BE2C (cell line): ENCODE data around the gene SSUH2.

Experiments used
- DNase-seq: peaks from one replicate; pipeline ENCODE4 v3.0.0-alpha.2; 2020
- H3K27me3 ChIP-seq: fragments of 250-450 bp; sonication (Bioruptor Pico); 2 replicates; pipeline ENCODE4 v1.5.1; 2020; ENCODE audit warnings: mild to moderate bottlenecking
- H3K36me3 ChIP-seq: fragments of 250-450 bp; sonication (Bioruptor Pico); 2 replicates; pipeline ENCODE4 v1.5.1; 2020; ENCODE audit warnings: mild to moderate bottlenecking
- H3K4me1 ChIP-seq: fragments of 250-450 bp; sonication (Bioruptor Pico); 2 replicates; pipeline ENCODE4 v1.5.1; 2020
- H3K4me3 ChIP-seq: 2 replicates; pipeline ENCODE4 v1.5.1; 2011; ENCODE audit warnings: low read depth, low read length
- H3K9me3 ChIP-seq: fragments of 250-450 bp; sonication (Bioruptor Pico); 2 replicates; pipeline ENCODE4 v1.5.1; 2020
- TF ChIP-seq, protein P1 (sequence below): IDR thresholded peaks from 2 replicates; pipeline ENCODE4 v1.5.1; 2012; ENCODE audit warnings: mild to moderate bottlenecking, low read depth, low read length

The SSUH2 gene

GRCh38 chr3:8579096-8579495, 65.5 kb downstream of the SSUH2 start:
- Histone ChIP-seq H3K36me3 (no peaks in the 10 kb centered on the region), H3K4me3 (no peak overlapping the region), H3K27me3 (no peaks in the 10 kb centered on the region), H3K9me3 (no peaks in the 10 kb centered on the region), H3K4me1 (no peaks in the 10 kb centered on the region)
- TF ChIP-seq, protein P1, sequence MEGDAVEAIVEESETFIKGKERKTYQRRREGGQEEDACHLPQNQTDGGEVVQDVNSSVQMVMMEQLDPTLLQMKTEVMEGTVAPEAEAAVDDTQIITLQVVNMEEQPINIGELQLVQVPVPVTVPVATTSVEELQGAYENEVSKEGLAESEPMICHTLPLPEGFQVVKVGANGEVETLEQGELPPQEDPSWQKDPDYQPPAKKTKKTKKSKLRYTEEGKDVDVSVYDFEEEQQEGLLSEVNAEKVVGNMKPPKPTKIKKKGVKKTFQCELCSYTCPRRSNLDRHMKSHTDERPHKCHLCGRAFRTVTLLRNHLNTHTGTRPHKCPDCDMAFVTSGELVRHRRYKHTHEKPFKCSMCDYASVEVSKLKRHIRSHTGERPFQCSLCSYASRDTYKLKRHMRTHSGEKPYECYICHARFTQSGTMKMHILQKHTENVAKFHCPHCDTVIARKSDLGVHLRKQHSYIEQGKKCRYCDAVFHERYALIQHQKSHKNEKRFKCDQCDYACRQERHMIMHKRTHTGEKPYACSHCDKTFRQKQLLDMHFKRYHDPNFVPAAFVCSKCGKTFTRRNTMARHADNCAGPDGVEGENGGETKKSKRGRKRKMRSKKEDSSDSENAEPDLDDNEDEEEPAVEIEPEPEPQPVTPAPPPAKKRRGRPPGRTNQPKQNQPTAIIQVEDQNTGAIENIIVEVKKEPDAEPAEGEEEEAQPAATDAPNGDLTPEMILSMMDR, result no peak
- DNase-seq, result no peak

- H3K36me3 ChIP-seq, result no peaks in the 10 kb centered on the region
- H3K4me3 ChIP-seq, result no peak overlapping the region
- H3K4me1 ChIP-seq, result no peaks in the 10 kb centered on the region
- no peaks in the 10 kb centered on the region for H3K9me3 ChIP-seq
- TF ChIP-seq, protein P1, result no peak
- DNase-seq, result no peak
- no peaks in the 10 kb centered on the region for H3K27me3 ChIP-seq
Measured at GRCh38 chr3:8578282-8578681, 66.3 kb downstream of the SSUH2 start.

- Histone ChIP-seq H3K4me1 (no peaks in the 10 kb centered on the region), H3K4me3 (no peak overlapping the region), H3K9me3 (no peaks in the 10 kb centered on the region), H3K36me3 (no peaks in the 10 kb centered on the region), H3K27me3 (no peaks in the 10 kb centered on the region)
- TF ChIP-seq, protein P1, result no peak
- DNase-seq, result no peak
Measured at GRCh38 chr3:8576841-8577571, 67.6 kb downstream of the SSUH2 start.

DNA sequence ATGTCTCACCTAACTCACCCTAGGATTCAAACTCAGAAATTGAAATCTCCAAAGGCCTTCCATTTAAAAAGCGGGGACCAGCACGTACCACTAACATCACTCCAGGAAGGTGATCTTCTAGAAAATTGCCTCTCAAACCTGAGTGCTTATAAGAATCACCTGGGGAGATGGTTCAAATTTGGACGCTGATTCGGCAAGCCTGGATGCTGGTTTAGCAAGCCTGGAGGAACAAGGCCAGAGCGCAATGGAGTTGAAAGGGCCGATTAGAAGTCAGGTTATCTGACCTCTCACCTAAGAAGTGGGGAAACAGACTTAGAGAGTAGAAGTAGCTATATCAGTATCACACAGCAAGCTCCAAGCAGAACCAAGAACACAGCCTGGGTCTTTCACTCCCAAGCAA, 68.2 kb downstream of the SSUH2 start:
- DNase-seq, result no peak
- Histone ChIP-seq H3K4me1 (no peaks in the 10 kb centered on the region), H3K36me3 (no peaks in the 10 kb centered on the region), H3K27me3 (no peaks in the 10 kb centered on the region), H3K4me3 (no peak overlapping the region), H3K9me3 (no peaks in the 10 kb centered on the region)
- TF ChIP-seq, protein P1, result no peak

DNA sequence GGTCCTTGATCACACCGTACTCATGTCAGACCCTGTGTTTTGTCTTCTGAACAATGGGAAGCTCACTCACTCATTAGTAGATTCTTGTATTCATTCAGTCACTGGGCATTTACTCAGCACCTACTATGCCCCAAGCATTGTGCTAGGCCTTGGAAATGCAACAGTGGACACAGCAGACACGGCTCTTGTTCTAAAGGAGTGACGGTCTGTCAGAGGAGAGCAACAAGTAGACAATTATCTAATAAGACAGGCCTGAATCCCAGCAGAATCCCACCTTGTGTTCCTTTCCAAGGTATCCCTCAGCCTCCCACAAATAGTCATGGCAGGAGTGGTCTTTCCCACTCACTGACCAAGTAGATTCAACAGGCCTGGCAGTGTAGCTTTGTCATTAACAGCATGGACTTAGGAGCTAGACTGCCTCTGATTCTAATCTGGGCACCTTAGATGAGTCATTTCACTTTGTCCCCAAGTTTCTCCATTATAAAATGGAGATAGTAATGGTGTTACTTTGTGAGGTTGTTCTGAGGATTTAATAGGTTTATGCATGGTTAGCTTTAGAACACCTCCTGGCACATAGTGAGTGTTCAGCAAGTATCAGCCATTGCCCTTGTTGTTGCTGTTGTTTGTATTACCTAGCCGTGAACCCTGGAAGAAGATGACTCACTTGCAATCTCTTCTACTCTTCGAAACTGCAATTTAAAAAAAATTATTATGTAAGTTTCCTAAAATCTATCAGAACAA, 69.1 kb downstream of the SSUH2 start:
- TF ChIP-seq, protein P1, result no peak
- H3K9me3 ChIP-seq, result no peaks in the 10 kb centered on the region
- DNase-seq, result no peak
- no peaks in the 10 kb centered on the region for H3K27me3 ChIP-seq
- no peaks in the 10 kb centered on the region for H3K4me1 ChIP-seq
- no peak overlapping the region for H3K4me3 ChIP-seq
- no peaks in the 10 kb centered on the region for H3K36me3 ChIP-seq
